Stomach (tissue), 4 donors: ENCODE results near the gene SGCA.

ENCODE experiments used
- CTCF ChIP-seq, 7 experiments: fragments of 450-650 bp in 4 of 7; fragments of 200-600 bp in 3 of 7; sonication (generic) in 3 of 7; IDR thresholded peaks; one replicate each; pipeline ENCODE4 v1.5.1; 2016 to 2019; ENCODE audit warnings: antibody characterized with exemption in 7 of 7, control low read depth in 2 of 7, mild to moderate bottlenecking in 1 of 7
- POLR2A ChIP-seq, 4 donors: fragments of 450-650 bp; IDR thresholded peaks; one replicate each; pipeline ENCODE4 v1.6.1; 2016; ENCODE audit warnings: antibody characterized with exemption in 4 of 4, control low read depth in 2 of 4, mild to moderate bottlenecking in 1 of 4, moderate library complexity in 1 of 4
- POLR2AphosphoS5 ChIP-seq, 3 donors: sonication (generic); formaldehyde crosslinking; IDR thresholded peaks; one replicate each; pipeline ENCODE4 v1.6.1; 2016; ENCODE audit warnings: antibody characterized with exemption in 3 of 3

DNA sequence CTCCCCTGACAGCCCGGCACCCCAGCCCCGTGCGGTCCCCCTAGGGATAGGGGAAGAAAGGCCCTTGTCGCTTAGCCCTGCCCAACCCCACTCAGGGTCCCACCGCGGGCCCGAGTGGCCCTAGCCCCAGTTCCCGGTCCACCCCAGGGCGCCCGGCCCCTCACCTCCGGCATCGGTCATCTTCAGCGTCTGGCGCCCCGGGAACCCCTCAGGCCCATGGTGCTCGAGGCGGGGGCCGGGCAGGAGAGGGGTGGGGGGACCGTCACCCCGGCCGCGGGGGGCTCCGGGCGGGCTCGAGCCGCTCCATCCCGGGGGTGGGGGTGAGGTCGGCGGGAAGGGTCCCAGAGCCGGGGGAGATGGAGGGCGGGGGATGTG, 36.5 kb upstream of the SGCA start:
- no peak for TF ChIP-seq POLR2AphosphoS5 (IDR thresholded peaks at IDR 0.05)
- no peak for TF ChIP-seq CTCF (IDR thresholded peaks at IDR 0.05)
- no peak for TF ChIP-seq POLR2A (IDR thresholded peaks at IDR 0.05)
